ENCODE data around the gene CACNA1I. TPM values are rescaled to one million over a fixed set of nuclear protein-coding genes. Genes with fewer than 3 reads are reported as not detected.
A peak's percentile ranks its signal among the peaks of the same experiment; 100 is the strongest.

Gene CACNA1I
- total RNA-seq, 2 donors from 2014 or later, result 0.33 to 0.52 TPM

- H3K27me3 ChIP-seq, result peaks cover 0 to 15% of the 10 kb centered on the region in 2 donors
- intact Hi-C loops (cut with DNase I), result no loop called here
- H3K9me3 ChIP-seq, result no peaks in the 10 kb centered on the region
- TF ChIP-seq, protein P1, sequence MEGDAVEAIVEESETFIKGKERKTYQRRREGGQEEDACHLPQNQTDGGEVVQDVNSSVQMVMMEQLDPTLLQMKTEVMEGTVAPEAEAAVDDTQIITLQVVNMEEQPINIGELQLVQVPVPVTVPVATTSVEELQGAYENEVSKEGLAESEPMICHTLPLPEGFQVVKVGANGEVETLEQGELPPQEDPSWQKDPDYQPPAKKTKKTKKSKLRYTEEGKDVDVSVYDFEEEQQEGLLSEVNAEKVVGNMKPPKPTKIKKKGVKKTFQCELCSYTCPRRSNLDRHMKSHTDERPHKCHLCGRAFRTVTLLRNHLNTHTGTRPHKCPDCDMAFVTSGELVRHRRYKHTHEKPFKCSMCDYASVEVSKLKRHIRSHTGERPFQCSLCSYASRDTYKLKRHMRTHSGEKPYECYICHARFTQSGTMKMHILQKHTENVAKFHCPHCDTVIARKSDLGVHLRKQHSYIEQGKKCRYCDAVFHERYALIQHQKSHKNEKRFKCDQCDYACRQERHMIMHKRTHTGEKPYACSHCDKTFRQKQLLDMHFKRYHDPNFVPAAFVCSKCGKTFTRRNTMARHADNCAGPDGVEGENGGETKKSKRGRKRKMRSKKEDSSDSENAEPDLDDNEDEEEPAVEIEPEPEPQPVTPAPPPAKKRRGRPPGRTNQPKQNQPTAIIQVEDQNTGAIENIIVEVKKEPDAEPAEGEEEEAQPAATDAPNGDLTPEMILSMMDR (IDR thresholded peaks at IDR 0.05), result peak in 4 of 7 experiments; percentile 16 to 24 (median 20)
- TF ChIP-seq POLR2A (IDR thresholded peaks at IDR 0.05), result no peak
- H3K4me3 ChIP-seq, result no peak overlapping the region
- H3K27ac ChIP-seq, result no peak overlapping the region
- DNase-seq (peak in 1 of 4 donors; percentile 19), ATAC-seq (no peak)
- H3K36me3 ChIP-seq (replicated peaks in 1 of 2; ENCODE audit: insufficient read depth in 1 of 2, low read depth in 2 of 2), result no peaks in the 10 kb centered on the region
- H3K4me1 ChIP-seq, result peaks cover 11% of the 10 kb centered on the region
- WGBS, 2 donors, result 45 to 47% methylated on average over 11 of the region's 11 CpGs
Measured at GRCh38 chr22:39559456-39560105, 11.0 kb upstream of the CACNA1I start.

DNA sequence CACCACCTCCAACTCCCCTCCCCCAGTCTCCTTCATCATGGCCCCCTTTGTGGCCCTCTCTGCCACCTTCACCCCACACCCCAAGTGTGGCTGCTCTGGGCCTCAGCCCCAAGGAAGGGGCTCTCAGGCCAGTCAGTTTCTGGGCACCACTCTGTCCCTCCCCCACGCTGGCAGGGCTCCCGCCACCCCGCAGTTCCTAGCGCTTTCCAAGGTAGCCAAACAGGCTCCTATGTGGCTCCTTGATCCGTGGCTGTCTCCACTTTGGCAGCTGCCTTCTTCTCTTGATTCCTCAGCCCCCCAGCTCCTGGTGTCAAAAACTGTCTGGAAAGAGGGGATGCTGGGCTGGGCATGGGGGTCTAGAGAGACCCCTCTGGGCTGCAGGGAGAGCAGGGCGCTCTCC lies 10.4 kb upstream of the CACNA1I start:
- H3K4me3 ChIP-seq, result no peak overlapping the region
- no peak for DNase-seq
- H3K4me1 ChIP-seq, result peaks cover 11% of the 10 kb centered on the region
- H3K9me3 ChIP-seq, result no peaks in the 10 kb centered on the region
- no peak overlapping the region for H3K27ac ChIP-seq
- no peaks in the 10 kb centered on the region for H3K36me3 ChIP-seq (replicated peaks in 1 of 2; ENCODE audit: insufficient read depth in 1 of 2, low read depth in 2 of 2)
- peaks cover 0 to 15% of the 10 kb centered on the region in 2 donors for H3K27me3 ChIP-seq
- intact Hi-C loops (cut with DNase I), result no loop called here
- no peak for TF ChIP-seq POLR2A (IDR thresholded peaks at IDR 0.05)
- TF ChIP-seq, protein P1 (IDR thresholded peaks at IDR 0.05), result no peak
- 26 to 34% methylated on average over 6 of the region's 6 CpGs for WGBS, 2 donors
- no peak for ATAC-seq

- ATAC-seq (no peak), DNase-seq (no peak)
- Histone ChIP-seq H3K27me3 (peaks cover 0 to 7% of the 10 kb centered on the region in 2 donors), H3K36me3 (replicated peaks in 1 of 2; ENCODE audit: insufficient read depth in 1 of 2, low read depth in 2 of 2) (no peaks in the 10 kb centered on the region), H3K4me1 (peaks cover 6% of the 10 kb centered on the region), H3K9me3 (no peaks in the 10 kb centered on the region), H3K4me3 (no peak overlapping the region), H3K27ac (no peak overlapping the region)
- 70 to 74% methylated on average over 9 of the region's 9 CpGs for WGBS, 2 donors
- intact Hi-C loops (cut with DNase I), result no loop called here
- TF ChIP-seq POLR2A (IDR thresholded peaks at IDR 0.05), result no peak
- TF ChIP-seq, protein P1 (IDR thresholded peaks at IDR 0.05), result no peak
Measured at GRCh38 chr22:39562839-39563489, 7.6 kb upstream of the CACNA1I start.

DNA sequence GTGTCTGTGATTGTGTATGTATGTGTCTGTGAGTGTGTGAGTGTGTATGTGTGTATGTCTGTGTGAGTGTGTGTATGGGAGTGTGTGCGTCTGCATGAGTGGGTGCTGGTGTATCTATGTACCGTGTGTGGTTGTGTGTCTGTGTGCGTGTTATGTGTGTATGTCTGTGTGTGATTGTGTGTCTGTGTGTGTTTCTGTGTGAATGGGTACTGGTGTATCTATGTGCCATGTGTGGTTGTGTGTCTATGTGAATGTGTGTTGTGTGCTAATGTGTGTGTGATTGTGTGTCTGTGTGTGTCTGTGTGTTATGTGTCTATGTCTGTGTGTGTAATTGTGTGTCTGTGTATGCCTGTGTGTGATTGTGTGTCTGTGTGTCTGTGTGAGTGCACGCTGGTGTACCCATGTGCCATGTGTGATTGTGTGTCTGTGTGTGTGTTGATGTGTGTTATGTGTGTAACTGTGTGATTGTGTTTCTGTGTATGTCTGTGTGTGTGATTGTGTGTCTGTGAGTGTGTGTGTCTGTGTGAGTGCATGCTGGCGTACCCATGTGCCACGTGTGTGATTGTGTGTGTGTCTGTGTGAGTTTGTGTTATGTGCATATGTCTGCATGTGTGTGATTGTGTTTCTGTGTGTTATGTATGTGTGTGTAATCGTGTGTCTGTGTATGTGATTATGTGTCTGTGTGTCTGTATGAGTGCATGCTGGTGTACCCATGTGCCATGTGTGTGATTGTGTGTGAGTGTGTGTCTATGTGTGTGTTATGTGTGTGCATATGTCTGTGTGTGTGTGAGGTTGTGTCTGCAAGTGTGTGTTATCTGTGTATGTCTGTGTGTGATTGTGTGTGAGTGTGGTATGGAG lies 6.8 kb upstream of the CACNA1I start:
- intact Hi-C loops (cut with DNase I), result no loop called here
- no peaks in the 10 kb centered on the region for H3K4me1 ChIP-seq
- DNase-seq (no peak), ATAC-seq (no peak)
- TF ChIP-seq, protein P1 (IDR thresholded peaks at IDR 0.05), result no peak
- TF ChIP-seq POLR2A (IDR thresholded peaks at IDR 0.05), result no peak
- no peak overlapping the region for H3K4me3 ChIP-seq
- no peaks in the 10 kb centered on the region for H3K9me3 ChIP-seq
- no peaks in the 10 kb centered on the region for H3K36me3 ChIP-seq (replicated peaks in 1 of 2; ENCODE audit: insufficient read depth in 1 of 2, low read depth in 2 of 2)
- 73 to 83% methylated on average over 7 of the region's 7 CpGs for WGBS, 2 donors
- H3K27ac ChIP-seq, result no peak overlapping the region
- no peaks in the 10 kb centered on the region for H3K27me3 ChIP-seq

Measured in body of pancreas (tissue), 4 donors.